Hippocampal formation (tissue), 2 donors: ENCODE measurements around the gene NCK1.

Experiments used
- DNase-seq, 2 donors: peaks; one replicate each; lab custom pipeline; 2025; lab: John Stamatoyannopoulos, UW

Gene NCK1

GRCh38 chr3:136861890-136862616 lies at the start of gene NCK1:
Gene NCK1 (plus strand): TSS chr3:136862208. CDS start chr3:136928002, 65,794 bp downstream.
- peak; percentile 97 to 99 for DNase-seq

GRCh38 chr3:136817448-136817847 lies 44.6 kb upstream of the NCK1 start:
- no peak for DNase-seq

GRCh38 chr3:136818191-136818768 lies 43.7 kb upstream of the NCK1 start:
- no peak for DNase-seq

GRCh38 chr3:136818769-136819391 lies 43.1 kb upstream of the NCK1 start, which contains the start of gene SLC35G2:
Gene SLC35G2 (plus strand): TSS chr3:136819126. CDS start chr3:136854461, 35,335 bp downstream.
- peak in 1 of 2 donors; percentile 24 for DNase-seq

GRCh38 chr3:136819392-136819730 lies 42.6 kb upstream of the NCK1 start:
- DNase-seq: no peak

- no peak for DNase-seq
Measured at GRCh38 chr3:136819731-136820679, 42.0 kb upstream of the NCK1 start.

- no peak for DNase-seq
Measured at GRCh38 chr3:136831461-136831860, 30.5 kb upstream of the NCK1 start.

GRCh38 chr3:136835089-136835812 lies 26.8 kb upstream of the NCK1 start:
- no peak for DNase-seq

- no peak for DNase-seq
Measured at GRCh38 chr3:136835813-136836510, 26.0 kb upstream of the NCK1 start.

- DNase-seq: no peak
Measured at GRCh38 chr3:136836511-136837156, 25.4 kb upstream of the NCK1 start.

- no peak for DNase-seq
Measured at GRCh38 chr3:136838641-136839555, 23.1 kb upstream of the NCK1 start.

- no peak for DNase-seq
Measured at GRCh38 chr3:136839556-136839931, 22.5 kb upstream of the NCK1 start.

GRCh38 chr3:136840252-136840651 lies 21.8 kb upstream of the NCK1 start:
- no peak for DNase-seq

GRCh38 chr3:136842294-136842693 lies 19.7 kb upstream of the NCK1 start:
- no peak for DNase-seq

- DNase-seq: no peak
Measured at GRCh38 chr3:136844724-136845123, 17.3 kb upstream of the NCK1 start.

GRCh38 chr3:136852180-136852579 lies 9.8 kb upstream of the NCK1 start:
- DNase-seq: no peak

GRCh38 chr3:136856665-136857064 lies 5.3 kb upstream of the NCK1 start:
- DNase-seq: no peak

GRCh38 chr3:136858381-136858780 lies 3.6 kb upstream of the NCK1 start:
- peak in 1 of 2 donors; percentile 31 for DNase-seq

GRCh38 chr3:136860541-136860940 lies 1.5 kb upstream of the NCK1 start:
- DNase-seq: no peak
